ENCODE data around the gene SLC44A1.
"Not testable (repeated sequence)": the region's sequence is repeated elsewhere in the genome, so short reads cannot be mapped to it uniquely, and the experiment has no call there.

Gene SLC44A1

DNA sequence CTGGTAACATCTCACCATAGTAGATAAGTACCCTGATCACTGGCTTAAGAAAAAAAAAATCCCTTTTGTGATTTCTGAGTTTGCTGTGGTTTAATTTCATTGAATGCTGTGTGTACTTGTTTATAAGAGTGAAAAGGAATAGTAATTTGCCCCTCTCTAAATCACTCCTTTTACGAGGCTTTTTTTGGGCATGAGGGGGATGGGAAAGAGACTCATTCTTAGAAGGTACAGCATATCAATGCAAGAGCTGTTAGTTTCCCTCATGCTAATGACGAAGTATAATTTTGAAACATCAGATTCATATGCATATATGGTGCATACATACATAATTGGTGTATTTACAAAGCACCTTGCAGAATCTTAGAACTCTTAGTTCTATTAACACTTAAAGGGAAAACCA lies 2.4 kb upstream of the SLC44A1 start:
- DNase-seq (ENCODE audit: low read depth in 2 of 3, low spot score in 2 of 3): no peak

DNA sequence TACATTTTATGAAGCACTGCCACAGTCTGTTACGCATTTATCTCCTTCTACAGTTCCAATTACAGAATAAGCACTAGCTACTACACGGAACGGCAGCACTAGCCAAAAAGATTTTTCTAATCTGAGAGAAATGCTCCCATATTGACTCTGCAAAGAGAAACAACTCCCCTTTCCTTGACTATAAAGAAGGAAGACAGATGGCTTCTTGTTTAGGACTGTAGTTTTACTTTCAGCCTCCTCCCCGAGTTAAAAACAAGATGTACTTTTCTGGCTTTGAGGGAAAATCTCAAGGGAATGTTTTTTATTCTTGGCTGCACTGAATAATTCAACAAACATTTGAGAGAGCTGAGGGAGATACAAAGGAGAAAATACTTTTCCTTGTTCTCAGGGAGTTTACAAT lies 1.9 kb upstream of the SLC44A1 start:
- DNase-seq (ENCODE audit: low read depth in 2 of 3, low spot score in 2 of 3): no peak

DNA sequence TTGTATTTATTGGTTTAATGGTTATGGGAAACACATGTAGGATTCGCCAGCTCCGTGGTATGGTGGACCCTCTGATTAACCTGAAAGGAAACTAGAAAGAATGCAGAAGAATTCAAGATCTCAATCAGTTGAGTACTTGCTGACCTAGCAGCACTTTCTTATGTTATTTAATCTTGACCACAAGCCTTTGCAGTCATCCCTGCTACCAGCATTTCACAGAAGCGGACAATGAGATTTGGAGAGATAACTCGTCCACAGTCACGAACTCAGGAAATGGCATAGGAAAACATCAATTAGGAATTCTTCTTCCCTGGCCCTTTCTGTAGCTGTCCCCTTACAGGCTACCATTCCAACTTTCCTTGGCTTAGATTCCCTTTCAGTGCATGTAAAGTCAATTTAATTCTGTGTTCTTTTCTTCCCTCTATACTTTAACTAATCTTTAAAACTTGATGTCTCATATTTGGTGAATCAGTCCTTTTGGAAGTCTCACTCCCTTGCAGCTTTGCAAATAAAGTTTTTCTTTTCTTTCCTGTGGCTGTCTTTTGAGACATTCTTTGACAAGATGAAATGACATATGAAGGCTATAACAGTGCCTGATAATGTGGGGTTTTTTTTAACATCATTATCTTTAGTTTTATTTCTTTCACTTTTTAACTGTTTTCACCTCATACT lies 1.3 kb upstream of the SLC44A1 start:
- DNase-seq (ENCODE audit: low read depth in 2 of 3, low spot score in 2 of 3): no peak

DNA sequence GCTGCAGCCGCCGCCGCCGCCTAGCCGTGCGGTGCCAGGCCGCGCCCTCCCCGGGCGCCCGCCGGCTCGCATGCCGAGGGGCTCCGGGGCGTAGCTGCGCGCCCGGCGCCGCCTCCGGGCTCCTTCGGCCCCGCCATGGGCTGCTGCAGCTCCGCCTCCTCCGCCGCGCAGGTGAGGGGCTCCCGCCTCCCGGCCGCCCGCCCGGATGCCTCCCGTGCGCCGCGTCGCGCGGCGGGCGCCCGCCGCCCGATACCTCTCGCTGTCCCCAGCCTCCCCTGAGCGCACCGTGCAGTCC lies 230 bp downstream of the SLC44A1 start:
- DNase-seq (ENCODE audit: low read depth in 2 of 3, low spot score in 2 of 3): peak in 1 of 3 experiments; percentile 2

DNA sequence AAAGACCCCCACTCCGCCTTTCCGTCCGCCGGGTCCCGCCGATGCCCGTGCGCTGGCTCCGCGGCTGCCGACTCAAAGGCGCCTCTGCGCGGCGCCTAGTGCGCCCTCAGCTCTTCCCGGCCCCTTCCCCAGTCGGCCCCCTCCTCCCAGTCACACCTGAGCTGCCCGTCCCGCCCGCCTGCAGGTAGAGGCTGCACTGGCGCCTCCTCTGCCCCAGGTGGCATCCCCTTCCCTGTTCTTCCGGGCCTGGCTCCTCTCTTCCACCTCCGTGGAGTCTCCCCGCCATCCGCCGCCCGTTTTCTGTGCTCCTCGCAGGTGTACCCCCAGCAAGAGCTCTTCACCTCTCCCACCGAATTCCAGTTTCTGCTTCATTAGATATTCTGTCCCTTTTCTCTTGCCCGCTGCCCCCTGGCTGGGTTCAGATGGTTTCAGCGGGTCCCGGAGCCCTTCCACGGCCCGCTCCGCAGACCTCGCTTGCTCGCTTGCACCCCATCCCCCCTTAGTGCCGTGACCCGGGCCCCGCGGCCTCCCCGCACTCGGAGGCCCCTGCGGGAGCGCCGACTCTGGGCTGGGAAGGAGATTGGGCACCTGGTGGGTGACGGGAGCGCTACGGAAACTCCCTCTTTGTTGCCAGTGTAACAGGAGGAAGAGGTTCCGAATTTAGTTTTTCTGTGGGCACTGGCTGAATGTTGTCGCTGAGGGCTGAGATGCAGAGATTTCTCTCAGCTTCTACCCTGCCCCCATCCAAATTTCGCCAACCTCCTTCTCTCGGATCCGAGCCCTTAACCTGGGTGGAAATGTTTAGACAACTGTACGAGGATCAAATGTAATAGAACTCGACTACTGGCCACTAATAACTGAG lies 809 bp downstream of the SLC44A1 start:
- peak in 2 of 3 experiments; percentile 3 to 9 for DNase-seq (ENCODE audit: low read depth in 2 of 3, low spot score in 2 of 3)

DNA sequence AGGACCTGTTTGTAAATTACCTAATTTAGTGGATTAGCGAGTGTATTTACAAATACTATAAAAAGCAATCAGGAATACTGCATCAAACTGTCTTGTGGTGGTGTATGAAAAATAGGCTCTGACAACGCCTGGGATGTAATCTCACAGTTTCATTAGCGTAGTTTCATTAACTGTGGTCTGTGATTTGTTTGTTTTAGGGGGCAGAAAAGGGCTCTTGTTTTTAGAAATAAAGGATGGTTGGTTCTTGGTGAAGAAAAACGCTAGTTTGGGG lies 1.4 kb downstream of the SLC44A1 start:
- no peak for DNase-seq (ENCODE audit: low read depth in 2 of 3, low spot score in 2 of 3)

DNA sequence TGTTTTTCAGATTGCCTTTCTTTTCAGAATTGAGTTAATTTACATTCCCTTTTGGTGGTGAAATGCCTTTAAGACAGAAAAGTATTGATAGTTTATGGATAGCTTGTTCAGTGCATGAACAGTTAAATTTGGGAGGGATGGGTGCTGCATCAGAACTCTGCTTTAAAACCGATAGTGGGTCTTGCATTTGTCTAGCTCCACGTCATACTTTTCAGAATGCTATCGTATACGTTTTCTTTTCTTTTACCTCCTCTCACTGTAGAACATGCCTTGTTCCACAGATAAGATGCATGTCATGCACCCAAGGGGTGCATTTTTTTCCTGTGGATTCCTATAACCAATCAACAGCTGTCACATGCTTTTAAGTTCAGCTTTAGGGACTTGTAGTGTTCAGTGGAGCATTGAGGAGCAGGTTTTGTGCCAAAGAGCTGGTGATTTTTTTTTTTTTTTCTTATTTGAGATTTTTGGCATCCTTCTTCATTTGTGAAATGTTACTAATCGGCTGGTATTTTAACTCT lies 2.3 kb downstream of the SLC44A1 start:
- DNase-seq (ENCODE audit: low read depth in 2 of 3, low spot score in 2 of 3): no peak

DNA sequence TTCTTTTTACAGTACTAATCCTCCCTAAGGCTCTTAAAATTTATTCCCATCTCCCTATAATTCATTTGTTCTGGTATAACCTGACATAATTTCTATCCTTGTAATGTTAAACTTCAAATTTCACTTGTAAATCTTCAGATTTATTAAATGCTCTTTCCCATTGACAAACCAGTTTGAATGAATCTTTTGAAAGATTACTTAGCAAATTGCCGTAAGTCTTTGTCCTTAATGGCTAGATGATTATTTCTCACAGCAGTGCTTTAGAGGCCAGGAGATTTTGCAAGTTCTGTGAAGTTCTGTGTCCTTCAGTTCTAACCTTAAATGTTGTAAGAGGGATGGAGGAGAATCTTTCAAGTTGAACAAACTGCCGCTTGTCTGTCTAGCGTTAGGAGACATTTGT lies 4.2 kb downstream of the SLC44A1 start:
- no peak for DNase-seq (ENCODE audit: low read depth in 2 of 3, low spot score in 2 of 3)

DNA sequence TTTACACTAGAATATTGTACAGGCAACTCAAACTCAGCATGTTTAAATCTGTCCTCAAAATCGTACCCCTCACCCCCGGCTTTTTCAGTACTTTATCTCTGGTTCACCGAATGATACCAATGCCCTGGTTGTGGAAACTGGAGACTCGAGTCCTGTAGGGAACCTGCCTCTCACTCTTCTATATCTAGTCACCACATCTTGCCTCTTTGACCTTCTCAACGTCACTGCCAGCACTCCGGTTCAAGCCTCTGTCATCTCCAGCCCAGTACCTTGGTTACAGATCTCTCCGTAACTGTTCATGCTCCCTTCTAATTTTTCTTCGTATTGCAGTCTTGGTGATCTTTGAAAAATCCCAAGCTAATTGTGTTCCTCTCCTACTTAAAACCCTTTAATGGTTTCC lies 6.7 kb downstream of the SLC44A1 start:
- DNase-seq (ENCODE audit: low read depth in 2 of 3, low spot score in 2 of 3): no peak

DNA sequence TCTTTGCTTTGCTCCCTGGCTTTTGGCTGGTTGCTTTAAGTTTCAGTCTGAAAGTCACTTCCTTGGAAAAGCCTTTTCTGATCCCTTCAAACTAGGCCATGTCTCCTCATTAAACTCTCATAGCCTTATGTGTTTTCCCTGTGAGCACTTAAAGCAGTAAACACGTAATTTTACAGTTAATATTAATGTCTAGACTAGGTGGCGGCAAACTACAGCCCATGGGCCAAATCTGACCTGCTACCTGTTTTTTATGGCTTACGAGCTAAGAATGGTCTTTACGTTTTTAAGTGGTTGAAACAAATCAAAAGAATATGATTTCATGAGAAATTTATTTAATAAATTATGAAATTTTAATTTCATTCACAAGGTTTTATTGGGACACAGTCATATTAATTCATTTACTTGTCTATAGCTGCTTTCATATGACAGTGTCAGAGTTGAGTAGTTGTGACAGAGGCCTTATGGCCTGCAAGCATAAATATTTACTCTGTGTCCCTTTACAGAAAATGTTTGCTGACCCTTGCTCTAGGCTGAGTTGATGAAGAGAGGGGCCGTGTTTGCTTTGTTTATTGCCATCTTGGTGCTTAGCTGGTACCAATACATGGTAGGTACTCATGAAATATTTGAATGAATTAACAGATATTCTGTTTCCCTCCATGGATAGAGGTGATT lies 7.4 kb downstream of the SLC44A1 start:
- no peak for DNase-seq (ENCODE audit: low read depth in 2 of 3, low spot score in 2 of 3)

DNA sequence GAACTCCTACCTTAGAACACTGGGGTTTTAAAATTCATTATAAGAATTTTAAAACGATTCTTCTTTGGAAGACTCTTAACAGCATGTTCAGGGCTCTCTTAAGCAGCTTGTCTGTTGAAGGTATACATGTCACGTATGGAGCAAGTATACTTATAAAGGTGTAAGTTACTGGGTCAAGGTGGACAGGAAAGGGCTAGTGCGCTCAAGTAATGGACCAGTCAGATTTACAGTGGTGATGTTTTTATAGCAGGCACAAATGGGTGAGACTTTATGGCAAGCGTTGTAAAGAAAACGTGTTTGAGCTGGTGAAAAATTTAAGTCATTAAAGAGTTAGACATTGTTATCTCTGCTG lies 7.9 kb downstream of the SLC44A1 start:
- no peak for DNase-seq (ENCODE audit: low read depth in 2 of 3, low spot score in 2 of 3)

DNA sequence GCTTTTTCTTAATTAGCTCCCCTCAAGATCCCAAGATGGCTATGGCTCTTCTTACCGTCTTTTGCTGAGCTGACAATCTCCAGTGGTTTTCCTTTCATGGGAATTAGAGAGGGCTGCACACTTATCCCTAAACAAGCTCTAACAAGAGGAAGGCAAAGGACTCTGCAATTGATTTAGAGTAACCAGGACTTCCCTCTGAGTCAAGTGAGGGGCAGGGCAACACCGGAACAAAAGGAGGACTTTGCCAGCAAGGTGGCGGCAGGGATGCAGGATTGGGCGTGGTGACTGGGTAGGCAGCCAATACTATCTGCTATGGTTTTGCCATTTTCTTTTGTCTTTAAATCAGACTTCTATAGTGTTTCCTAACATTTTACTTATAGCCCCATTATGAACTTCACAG lies 9.8 kb downstream of the SLC44A1 start:
- no peak for DNase-seq (ENCODE audit: low read depth in 2 of 3, low spot score in 2 of 3)

DNA sequence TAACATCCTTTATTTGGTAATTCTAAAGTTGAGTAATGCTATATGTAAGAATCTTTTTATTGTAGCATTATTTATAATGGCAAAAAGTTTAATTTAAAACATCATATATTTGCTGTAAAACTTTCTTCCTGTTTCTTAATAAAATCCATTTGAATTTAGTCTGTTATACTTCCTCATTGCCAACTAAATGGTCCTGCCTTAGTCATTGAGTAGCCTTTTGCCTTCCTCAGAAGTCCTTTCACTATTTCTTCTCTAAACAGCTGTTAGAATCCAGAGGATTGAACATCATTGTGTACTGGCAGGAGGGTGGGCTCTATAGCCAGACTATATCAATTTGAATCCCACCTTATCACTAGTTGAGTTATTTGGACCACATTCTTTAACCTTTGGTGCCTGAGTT lies 11.0 kb downstream of the SLC44A1 start:
- DNase-seq (ENCODE audit: low read depth in 2 of 3, low spot score in 2 of 3): no peak

DNA sequence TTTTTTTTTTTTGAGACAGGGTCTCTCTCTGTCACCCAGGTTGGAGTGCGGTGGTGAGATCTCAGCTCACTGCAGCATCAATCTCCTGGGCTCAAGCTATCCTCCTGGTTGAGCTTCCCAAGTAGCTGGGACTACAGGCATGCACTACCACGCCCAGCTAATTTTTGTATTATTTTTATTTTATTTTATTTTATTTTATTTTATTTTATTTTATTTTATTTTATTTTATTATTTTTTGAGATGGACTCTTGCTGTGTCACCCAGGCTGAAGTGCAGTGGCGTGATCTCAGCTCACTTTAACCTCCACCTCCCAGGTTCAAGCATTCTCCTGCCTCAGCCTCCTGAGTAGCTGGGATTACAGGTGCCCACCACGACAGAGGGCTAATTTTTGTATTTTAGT lies 12.1 kb downstream of the SLC44A1 start:
- not testable (repeated sequence) for DNase-seq (ENCODE audit: low read depth in 2 of 3, low spot score in 2 of 3)

DNA sequence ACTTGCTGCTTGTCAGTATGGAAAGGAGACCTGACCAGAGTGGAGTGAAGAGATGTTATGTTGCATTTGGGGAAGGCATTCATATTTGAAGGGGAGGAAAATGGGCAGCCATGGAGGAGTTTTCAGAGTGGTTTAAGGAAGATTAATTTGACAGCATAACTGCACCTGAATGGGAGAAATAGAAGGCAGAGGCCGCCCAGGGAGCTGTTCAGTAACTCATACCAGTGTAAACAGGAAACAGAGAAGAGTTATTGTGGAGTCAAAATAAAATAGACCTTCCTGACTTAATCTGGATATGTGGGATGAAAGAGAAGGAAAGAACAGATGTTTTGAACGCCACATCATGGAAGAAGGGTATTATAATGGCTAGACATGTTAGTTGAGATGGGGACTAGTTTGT lies 13.4 kb downstream of the SLC44A1 start:
- no peak for DNase-seq (ENCODE audit: low read depth in 2 of 3, low spot score in 2 of 3)

DNA sequence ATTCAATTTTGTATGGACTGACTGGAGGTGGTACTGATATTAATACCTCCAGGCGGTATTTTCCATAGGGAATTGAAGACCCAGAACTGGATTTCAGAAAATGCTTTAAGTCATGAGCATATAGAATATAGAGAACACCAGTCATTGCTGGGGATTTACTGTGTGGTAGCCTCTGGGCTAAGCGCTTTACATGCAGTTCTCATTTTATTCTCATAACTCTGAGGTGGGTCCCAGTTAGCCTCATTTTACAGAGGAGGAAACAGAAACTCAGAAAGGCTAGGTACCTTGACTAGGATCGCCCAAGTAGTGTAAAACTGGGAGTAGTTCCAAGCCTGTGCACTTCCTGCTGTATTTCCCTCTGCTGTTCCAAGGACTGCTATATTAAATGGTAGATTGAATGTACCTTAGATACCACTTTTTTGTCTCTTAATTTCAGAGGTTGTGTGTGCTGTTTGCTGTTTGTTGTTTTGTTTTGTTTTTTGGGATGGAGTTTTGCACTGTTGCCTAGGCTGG lies 13.8 kb downstream of the SLC44A1 start:
- no peak for DNase-seq (ENCODE audit: low read depth in 2 of 3, low spot score in 2 of 3)

DNA sequence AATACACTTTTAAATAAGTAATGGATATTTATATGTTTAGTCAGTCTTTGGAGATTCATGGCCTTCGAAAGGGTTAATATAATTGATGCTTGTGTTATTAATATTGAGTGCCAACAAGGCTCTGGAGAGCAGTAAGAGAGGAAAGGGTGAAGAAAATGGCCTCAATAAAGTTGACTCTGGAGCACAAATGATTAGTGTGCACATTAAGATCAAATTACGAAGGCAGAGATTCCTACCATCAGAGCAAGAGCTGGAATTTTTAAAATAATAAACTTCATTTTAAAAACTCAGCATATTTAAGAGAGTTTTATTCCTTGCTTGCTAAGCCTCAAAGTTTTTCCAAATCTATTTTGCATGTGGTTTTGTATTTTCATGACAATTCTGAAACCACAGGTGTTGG lies 14.8 kb downstream of the SLC44A1 start:
- no peak for DNase-seq (ENCODE audit: low read depth in 2 of 3, low spot score in 2 of 3)

DNA sequence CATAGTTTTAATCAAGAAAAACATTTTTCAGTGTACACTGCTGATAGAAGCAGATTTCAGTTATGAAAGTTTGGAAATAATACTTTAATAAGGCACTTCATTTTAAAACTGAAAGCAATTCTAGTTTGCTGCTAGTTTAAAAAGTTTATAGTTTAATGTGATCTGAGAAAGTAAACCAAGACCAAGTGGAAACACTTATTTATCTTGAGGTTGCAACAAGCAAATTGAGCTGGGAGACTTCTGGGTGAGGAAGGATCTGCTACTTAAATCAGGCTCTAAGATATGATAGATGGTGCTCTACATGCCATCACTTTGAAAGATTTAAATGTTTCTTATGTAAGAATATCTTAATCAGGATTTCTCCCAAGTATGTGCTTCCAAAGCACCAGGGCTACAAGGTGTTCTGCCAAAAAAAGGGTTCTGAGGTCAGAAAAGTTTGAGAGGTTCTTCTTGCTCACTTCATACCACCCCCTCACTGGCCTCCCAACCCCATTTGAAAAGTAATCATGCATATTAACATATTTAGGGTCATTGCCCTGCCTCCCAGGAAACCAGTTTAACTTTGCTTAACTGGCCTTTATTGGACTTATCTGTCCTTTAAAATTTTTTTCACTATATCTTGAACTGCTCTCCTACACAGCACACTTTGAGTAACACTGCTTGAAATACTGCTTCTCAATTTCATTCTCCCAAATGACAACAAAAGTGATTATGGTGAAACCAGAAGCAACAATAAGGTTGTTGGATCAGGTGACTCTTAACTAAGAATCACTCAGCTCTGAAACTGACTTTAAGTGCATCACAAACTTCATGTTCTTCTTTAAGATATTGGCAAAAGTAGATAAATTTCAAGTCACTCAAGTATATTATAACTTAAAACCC lies 15.5 kb downstream of the SLC44A1 start:
- DNase-seq (ENCODE audit: low read depth in 2 of 3, low spot score in 2 of 3): no peak

DNA sequence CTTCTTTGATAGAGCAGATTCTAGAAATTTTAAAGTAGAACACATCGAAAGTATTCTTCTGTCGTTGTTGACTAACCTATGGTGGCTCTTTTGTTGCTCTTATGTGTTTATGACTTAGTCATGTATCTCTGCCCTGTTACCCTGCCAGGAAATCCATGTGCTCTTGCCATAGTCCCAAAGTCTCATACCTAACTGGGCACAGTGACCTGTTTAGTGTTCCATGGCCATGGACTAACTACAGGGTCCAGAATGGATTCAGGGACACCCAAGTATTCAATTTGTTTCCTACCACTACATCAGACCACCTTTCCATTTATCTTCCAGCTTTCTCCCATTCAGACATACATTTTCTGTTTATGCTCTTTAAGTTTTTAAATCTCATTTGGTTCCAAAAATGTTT lies 18.0 kb downstream of the SLC44A1 start:
- no peak for DNase-seq (ENCODE audit: low read depth in 2 of 3, low spot score in 2 of 3)

DNA sequence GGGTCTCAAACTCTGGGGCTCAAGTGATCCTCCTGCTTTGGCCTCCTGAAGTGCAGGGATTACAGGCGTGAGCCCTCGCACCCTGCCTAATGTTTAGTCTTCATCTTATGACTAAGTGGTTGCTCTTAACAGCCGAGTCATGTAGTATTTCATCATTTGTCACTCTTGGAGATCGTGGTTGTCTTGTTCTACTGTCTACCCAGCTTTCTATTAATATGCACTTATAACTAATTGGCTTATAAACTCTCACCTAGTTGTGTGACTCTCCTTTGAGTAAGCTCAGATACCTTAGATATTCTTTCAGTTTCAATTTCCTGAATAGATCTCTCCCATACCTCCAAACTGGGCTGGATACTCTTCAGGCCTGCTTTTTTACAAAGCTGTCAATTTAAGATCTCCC lies 19.9 kb downstream of the SLC44A1 start:
- DNase-seq (ENCODE audit: low read depth in 2 of 3, low spot score in 2 of 3): no peak

DNA sequence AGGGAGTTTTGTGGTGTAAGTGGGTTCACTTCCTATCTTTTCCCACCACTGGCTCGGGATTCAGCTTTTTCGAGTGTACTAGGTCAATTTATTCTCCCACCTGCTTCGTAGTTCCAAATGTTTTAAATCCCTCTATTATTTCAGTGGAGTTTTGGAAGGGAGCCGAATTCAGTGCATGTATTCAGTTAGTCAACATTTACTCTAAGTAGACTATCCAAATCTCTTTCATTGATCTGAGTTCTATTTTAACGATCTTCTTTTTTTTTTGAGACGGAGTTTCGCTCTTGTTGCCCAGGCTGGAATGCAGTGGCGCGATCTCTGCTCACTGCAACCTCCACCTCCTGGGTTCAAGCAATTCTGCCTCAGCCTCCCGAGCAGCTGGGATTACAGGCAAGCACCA lies 23.8 kb downstream of the SLC44A1 start:
- not testable (repeated sequence) for DNase-seq (ENCODE audit: low read depth in 2 of 3, low spot score in 2 of 3)
